Activated CD8-positive, alpha-beta memory T cell treated with anti-CD3 and anti-CD28 coated beads, Interleukin-2, amount 10 ng/mL, durations not matched to agents 7 days and 5 days (primary cell): ENCODE data around the gene GRB7. TPM values are rescaled to one million over a fixed set of nuclear protein-coding genes. Genes with fewer than 3 reads are reported as not detected.

Experiments used
- ATAC-seq: fragments of 150-1000 bp; cut with Tn5 transposase; one replicate; pipeline ENCODE4 v1.10.0; 2021; ENCODE audit warnings: moderate library complexity
- CTCF ChIA-PET: fragments of 350-600 bp; sonication (Branson Sonifier 250); formaldehyde crosslinking; loops from one replicate; lab custom pipeline; 2021; ENCODE audit warnings: antibody characterized with exemption; lab: Charles Lee
- DNase-seq: peaks from one replicate; pipeline ENCODE4 v3.0.0-alpha.2; 2020
- H3K27ac Mint-ChIP-seq: one replicate; pipeline ENCODE4 v1.8.0; 2021; ENCODE audit warnings: mild to moderate bottlenecking, mixed read lengths
- H3K27me3 Mint-ChIP-seq: one replicate; pipeline ENCODE4 v1.8.0; 2021; ENCODE audit warnings: mixed read lengths
- H3K36me3 Mint-ChIP-seq: one replicate; pipeline ENCODE4 v1.8.0; 2021; ENCODE audit warnings: mild to moderate bottlenecking, mixed read lengths
- H3K4me1 Mint-ChIP-seq: one replicate; pipeline ENCODE4 v1.8.0; 2021; ENCODE audit warnings: mixed read lengths
- H3K4me3 Mint-ChIP-seq: one replicate; pipeline ENCODE4 v1.8.0; 2021; ENCODE audit warnings: mild to moderate bottlenecking, moderate library complexity, mixed read lengths
- H3K9me3 Mint-ChIP-seq: one replicate; pipeline ENCODE4 v1.8.0; 2022; ENCODE audit warnings: low read depth, mixed read lengths
- total RNA-seq, 2 experiments: library from RNA; stranded (reverse); gene quantifications; one replicate each; pipeline ENCODE4 v1.2.3, GENCODE V29; 2021

GRB7 gene
- total RNA-seq, 2 experiments from 2014 or later = 0.19 TPM; not detected in 1

- peak overlapping the region; percentile 78 for H3K4me3 Mint-ChIP-seq
- peaks cover 55% of the 10 kb centered on the region for H3K4me1 Mint-ChIP-seq
Observed at GRCh38 chr17:39753514-39754160, 15.9 kb downstream of the GRB7 start.

GRCh38 chr17:39754161-39754957 lies 16.6 kb downstream of the GRB7 start:
- Mint-ChIP-seq H3K27ac (peak overlapping the region; percentile 91), H3K4me1 (peaks cover 62% of the 10 kb centered on the region), H3K27me3 (no peaks in the 10 kb centered on the region), H3K4me3 (peak overlapping the region; percentile 78), H3K36me3 (peaks cover 3% of the 10 kb centered on the region), H3K9me3 (no peaks in the 10 kb centered on the region)
- DNase-seq (peak; percentile 98), ATAC-seq (peak; percentile 87)
- CTCF ChIA-PET = interaction anchor here (0.7 to 4.1 kb wide), 25 partner anchors 10 to 206 kb away, joined by 3 to 36 read pairs (median 6); partner anchors contain the start of genes IKZF3, LRRC3C, MIEN1 and ORMDL3

More at GRCh38 chr17:39753514-39754160, 15.9 kb downstream of the GRB7 start:
- CTCF ChIA-PET = interaction anchor here (0.7 to 4.1 kb wide), 18 partner anchors 9 to 162 kb away, joined by 3 to 36 read pairs (median 4); partner anchors contain the start of genes MIEN1 and PPP1R1B
- Mint-ChIP-seq H3K36me3 (no peaks in the 10 kb centered on the region), H3K9me3 (no peaks in the 10 kb centered on the region), H3K27ac (peak overlapping the region; percentile 91), H3K27me3 (no peaks in the 10 kb centered on the region)
- DNase-seq = no peak
- peak; percentile 23 for ATAC-seq

- H3K27me3 Mint-ChIP-seq = no peaks in the 10 kb centered on the region
- ATAC-seq (no peak), DNase-seq (no peak)
- peak overlapping the region; percentile 85 for H3K27ac Mint-ChIP-seq
- CTCF ChIA-PET = interaction anchor here (0.5 to 4.1 kb wide), 24 partner anchors 9 to 207 kb away, joined by 3 to 30 read pairs (median 6); partner anchors contain the start of genes IKZF3, LRRC3C, MIEN1 and ORMDL3
- H3K4me1 Mint-ChIP-seq = peaks cover 68% of the 10 kb centered on the region
- H3K9me3 Mint-ChIP-seq = no peaks in the 10 kb centered on the region
- peaks cover 7% of the 10 kb centered on the region for H3K36me3 Mint-ChIP-seq
- H3K4me3 Mint-ChIP-seq = peak overlapping the region; percentile 46
Observed at GRCh38 chr17:39754958-39755553, 17.3 kb downstream of the GRB7 start.

GRCh38 chr17:39755554-39756379 lies 18.0 kb downstream of the GRB7 start:
- no peak for ATAC-seq

GRCh38 chr17:39756380-39757079 lies 18.8 kb downstream of the GRB7 start:
- Mint-ChIP-seq H3K4me3 (peak overlapping the region; percentile 46), H3K9me3 (no peaks in the 10 kb centered on the region), H3K36me3 (peaks cover 15% of the 10 kb centered on the region), H3K27me3 (no peaks in the 10 kb centered on the region), H3K4me1 (peaks cover 76% of the 10 kb centered on the region), H3K27ac (peak overlapping the region; percentile 85)
- DNase-seq = no peak
- ATAC-seq = no peak
- CTCF ChIA-PET = interaction anchor here (1.4 to 4.1 kb wide), 10 partner anchors 8 to 171 kb away, joined by 5 to 30 read pairs (median 8); partner anchors contain the start of genes IKZF3, LRRC3C, MIEN1 and ORMDL3

More at GRCh38 chr17:39755554-39756379, 18.0 kb downstream of the GRB7 start:
- peak; percentile 65 for DNase-seq
- peak overlapping the region; percentile 46 for H3K4me3 Mint-ChIP-seq
- peaks cover 10% of the 10 kb centered on the region for H3K36me3 Mint-ChIP-seq
- H3K27me3 Mint-ChIP-seq = no peaks in the 10 kb centered on the region
- peaks cover 70% of the 10 kb centered on the region for H3K4me1 Mint-ChIP-seq
- peak overlapping the region; percentile 85 for H3K27ac Mint-ChIP-seq
- CTCF ChIA-PET = interaction anchor here (0.5 to 4.1 kb wide), 21 partner anchors 9 to 208 kb away, joined by 3 to 30 read pairs (median 6); partner anchors contain the start of genes IKZF3, LRRC3C, MIEN1 and ORMDL3
- H3K9me3 Mint-ChIP-seq = no peaks in the 10 kb centered on the region

GRCh38 chr17:39757176-39757662 lies 19.5 kb downstream of the GRB7 start:
- Mint-ChIP-seq H3K4me3 (peak overlapping the region; percentile 27), H3K9me3 (no peaks in the 10 kb centered on the region), H3K36me3 (peaks cover 19% of the 10 kb centered on the region), H3K27ac (peak overlapping the region; percentile 85), H3K27me3 (no peaks in the 10 kb centered on the region), H3K4me1 (peaks cover 75% of the 10 kb centered on the region)
- DNase-seq = no peak
- ATAC-seq = no peak
- CTCF ChIA-PET = interaction anchor here (1.3 to 4.1 kb wide), 7 partner anchors 13 to 136 kb away, joined by 3 to 30 read pairs (median 9); partner anchors contain the start of gene IKZF3

GRCh38 chr17:39757931-39758873 lies 20.5 kb downstream of the GRB7 start:
- Mint-ChIP-seq H3K27me3 (no peaks in the 10 kb centered on the region), H3K27ac (peak overlapping the region; percentile 85), H3K36me3 (peaks cover 26% of the 10 kb centered on the region), H3K4me3 (peak overlapping the region; percentile 27), H3K4me1 (peaks cover 76% of the 10 kb centered on the region), H3K9me3 (no peaks in the 10 kb centered on the region)
- ATAC-seq (peak; percentile 23), DNase-seq (peak; percentile 91)
- CTCF ChIA-PET = interaction anchor here (1.0 to 2.9 kb wide), 14 partner anchors 11 to 211 kb away, joined by 3 to 17 read pairs (median 4); partner anchors contain the start of gene IKZF3

GRCh38 chr17:39759204-39759603 lies 21.5 kb downstream of the GRB7 start:
- CTCF ChIA-PET = interaction anchor here (0.6 to 2.9 kb wide), 10 partner anchors 10 to 212 kb away, joined by 3 to 17 read pairs (median 5); partner anchors contain the start of gene IKZF3
- peaks cover 32% of the 10 kb centered on the region for H3K36me3 Mint-ChIP-seq
- H3K27me3 Mint-ChIP-seq = no peaks in the 10 kb centered on the region
- DNase-seq (no peak), ATAC-seq (no peak)
- H3K27ac Mint-ChIP-seq = peak overlapping the region; percentile 85
- H3K9me3 Mint-ChIP-seq = no peaks in the 10 kb centered on the region
- H3K4me1 Mint-ChIP-seq = peaks cover 73% of the 10 kb centered on the region
- H3K4me3 Mint-ChIP-seq = no peak overlapping the region

- CTCF ChIA-PET = interaction anchor here (1.3 kb wide), 2 partner anchors 8 to 140 kb away, joined by 3 to 5 read pairs; no protein-coding TSS in a partner anchor
Observed at GRCh38 chr17:39761861-39762496, 24.2 kb downstream of the GRB7 start.

GRCh38 chr17:39763051-39763820 lies 25.5 kb downstream of the GRB7 start:
- Mint-ChIP-seq H3K4me1 (peaks cover 72% of the 10 kb centered on the region), H3K9me3 (no peaks in the 10 kb centered on the region), H3K36me3 (peaks cover 68% of the 10 kb centered on the region), H3K4me3 (no peak overlapping the region), H3K27me3 (no peaks in the 10 kb centered on the region), H3K27ac (peak overlapping the region; percentile 1)
- peak; percentile 9 for DNase-seq
- CTCF ChIA-PET = interaction anchor here (1.0 to 1.8 kb wide), 2 partner anchors 7 to 17 kb away, joined by 3 to 6 read pairs; no protein-coding TSS in a partner anchor
- ATAC-seq = no peak

More at GRCh38 chr17:39761861-39762496, 24.2 kb downstream of the GRB7 start:
- Mint-ChIP-seq H3K27me3 (no peaks in the 10 kb centered on the region), H3K27ac (peak overlapping the region; percentile 13), H3K36me3 (peaks cover 59% of the 10 kb centered on the region), H3K4me3 (no peak overlapping the region), H3K4me1 (peaks cover 74% of the 10 kb centered on the region), H3K9me3 (no peaks in the 10 kb centered on the region)
- no peak for ATAC-seq
- DNase-seq = peak; percentile 36
